HG03469 (cell line): ENCODE data around the gene ASIC4.

Experiments used
- ATAC-seq: cut with Tn5 transposase; IDR thresholded peaks from one replicate; pipeline ENCODE4 v1.9.1; 2021; ENCODE audit warnings: mild to moderate bottlenecking, moderate library complexity, moderate number of reproducible peaks; ENCODE audit not compliant: unreplicated experiment

Gene ASIC4

GRCh38 chr2:219565130-219566080 lies 51.1 kb downstream of the ASIC4 start:
- ATAC-seq: no peak

- no peak for ATAC-seq
These were observed 52.4 kb downstream of the ASIC4 start for GRCh38 chr2:219566640-219567039.

GRCh38 chr2:219567131-219567530 lies 52.8 kb downstream of the ASIC4 start:
- no peak for ATAC-seq

- no peak for ATAC-seq
These were observed 53.6 kb downstream of the ASIC4 start for GRCh38 chr2:219567791-219568361.

GRCh38 chr2:219569041-219569440 lies 54.8 kb downstream of the ASIC4 start:
- no peak for ATAC-seq

- ATAC-seq: no peak
These were observed 55.4 kb downstream of the ASIC4 start for GRCh38 chr2:219569635-219570034.

- ATAC-seq: no peak
These were observed 56.1 kb downstream of the ASIC4 start for GRCh38 chr2:219570194-219570923.

- ATAC-seq: no peak
These were observed 56.6 kb downstream of the ASIC4 start for GRCh38 chr2:219570924-219571310.

- no peak for ATAC-seq
These were observed 57.3 kb downstream of the ASIC4 start, which contains the start of gene OBSL1 for GRCh38 chr2:219571311-219572236. Gene OBSL1 (minus strand): TSS chr2:219571539. CDS start chr2:219571232, 307 bp downstream.

- no peak for ATAC-seq
These were observed 58.1 kb downstream of the ASIC4 start, which contains the start of gene INHA for GRCh38 chr2:219572237-219573001. Gene INHA (plus strand): TSS chr2:219572310. CDS start chr2:219572375, 65 bp downstream.

GRCh38 chr2:219573166-219573565 lies 58.9 kb downstream of the ASIC4 start:
- ATAC-seq: no peak

GRCh38 chr2:219574484-219575311 lies 60.4 kb downstream of the ASIC4 start:
- ATAC-seq: no peak

- ATAC-seq: no peak
These were observed 61.6 kb downstream of the ASIC4 start for GRCh38 chr2:219575566-219576504.

- no peak for ATAC-seq
These were observed 62.5 kb downstream of the ASIC4 start for GRCh38 chr2:219576505-219577388.

- ATAC-seq: no peak
These were observed 64.7 kb downstream of the ASIC4 start for GRCh38 chr2:219578811-219579613.

GRCh38 chr2:219581346-219581745 lies 67.1 kb downstream of the ASIC4 start:
- ATAC-seq: no peak
